ENCODE results near the gene SNHG17.
"Not testable (repeated sequence)": the region's sequence is repeated elsewhere in the genome, so short reads cannot be mapped to it uniquely, and the experiment has no call there.

Gene SNHG17

DNA sequence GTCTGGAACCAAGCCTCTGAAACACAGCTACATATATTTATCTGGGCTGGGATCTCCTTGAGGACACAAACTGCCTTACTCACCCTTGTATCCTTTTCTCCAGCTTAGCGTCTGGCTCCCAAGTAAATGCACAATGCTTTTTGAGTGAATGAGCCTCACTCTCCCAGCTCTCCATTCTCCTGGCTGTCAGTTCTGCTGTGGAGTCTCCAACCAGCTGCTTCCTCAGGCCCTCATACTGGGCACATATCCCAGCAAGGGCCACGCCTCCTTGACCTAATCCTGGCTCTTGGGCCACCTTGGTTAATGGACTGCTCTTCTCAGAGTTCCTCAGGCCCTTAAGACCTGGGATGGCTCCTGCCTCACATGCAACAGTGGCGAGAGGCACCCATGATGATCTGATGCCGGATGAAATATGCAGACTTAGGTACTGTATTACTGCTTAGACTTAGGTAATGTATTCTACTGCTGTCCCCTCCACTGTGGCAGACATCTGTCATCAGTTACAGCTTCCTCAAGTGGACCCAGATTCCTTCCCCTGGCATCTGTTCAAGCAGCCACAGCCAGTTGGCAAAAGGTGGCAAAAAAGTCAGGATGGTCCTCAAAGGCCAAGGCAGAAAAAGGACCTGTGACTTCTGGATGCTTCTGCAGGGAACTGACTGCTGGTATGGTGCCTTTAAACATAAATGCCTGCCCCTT lies 16.5 kb downstream of the SNHG17 start:
- DNase-seq = no peak

DNA sequence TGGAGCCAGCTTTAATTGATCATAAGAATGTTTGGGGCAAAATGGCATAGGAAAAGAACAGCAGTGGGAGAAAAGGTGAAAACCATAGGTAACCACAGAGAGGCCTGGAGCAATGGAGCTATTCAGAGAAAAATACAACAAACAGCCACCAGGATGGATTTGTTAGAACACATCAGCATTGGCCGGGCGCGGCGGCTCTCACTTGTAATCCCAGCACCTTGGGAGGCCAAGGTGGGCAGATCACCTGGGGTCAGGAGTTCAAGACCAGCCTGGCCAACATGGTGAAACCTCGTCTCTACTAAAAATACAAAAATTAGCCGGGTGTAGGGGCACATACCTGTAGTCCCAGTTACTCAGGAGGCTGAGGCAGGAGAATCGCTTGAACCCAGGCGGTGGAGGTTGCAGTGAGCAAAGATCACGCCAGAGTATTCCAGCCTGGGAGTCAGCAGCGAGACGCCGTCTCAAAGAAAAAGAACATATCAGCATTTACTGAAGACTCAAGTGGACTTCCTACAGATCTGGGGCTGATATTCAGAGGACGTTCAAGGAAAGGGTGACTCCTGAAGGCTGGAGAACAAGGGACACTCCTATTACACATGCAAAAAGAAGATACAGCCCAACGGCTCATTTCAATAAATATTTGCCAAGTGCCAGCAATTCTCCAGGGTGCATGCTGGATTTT lies 20.2 kb downstream of the SNHG17 start:
- DNase-seq = no peak

DNA sequence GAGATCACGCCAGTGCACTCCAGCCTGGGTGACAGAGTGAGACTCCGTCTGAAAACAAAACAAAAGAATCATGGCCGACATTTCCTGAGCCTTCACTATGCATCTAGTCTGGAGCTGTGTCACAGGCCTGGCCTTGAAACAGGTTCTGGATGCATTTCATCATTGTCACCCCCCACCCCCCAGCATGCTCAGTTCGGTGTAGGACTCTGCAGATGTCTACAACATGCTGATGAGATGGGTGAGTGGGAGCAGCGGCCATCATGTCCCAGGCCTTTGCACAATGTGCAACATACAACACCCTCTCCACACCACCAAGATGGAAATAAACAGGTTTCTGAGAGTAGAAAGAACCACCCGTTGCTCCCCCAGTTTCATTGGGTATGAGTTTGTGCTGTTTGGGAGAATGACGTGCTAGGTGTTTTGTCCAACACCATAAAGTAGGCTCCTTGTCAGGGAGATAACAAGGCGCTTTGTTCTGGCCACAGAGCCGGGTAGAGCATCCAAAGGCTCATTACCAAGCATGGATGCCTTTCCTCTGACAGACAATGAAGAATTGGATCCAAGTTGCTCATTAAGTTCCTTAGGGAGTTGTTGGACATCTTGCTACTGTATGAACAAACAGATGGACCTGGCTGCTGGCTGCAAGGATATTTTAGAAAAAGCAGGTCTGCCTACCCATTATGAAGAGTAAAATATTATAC lies 22.1 kb downstream of the SNHG17 start:
- no peak for DNase-seq

DNA sequence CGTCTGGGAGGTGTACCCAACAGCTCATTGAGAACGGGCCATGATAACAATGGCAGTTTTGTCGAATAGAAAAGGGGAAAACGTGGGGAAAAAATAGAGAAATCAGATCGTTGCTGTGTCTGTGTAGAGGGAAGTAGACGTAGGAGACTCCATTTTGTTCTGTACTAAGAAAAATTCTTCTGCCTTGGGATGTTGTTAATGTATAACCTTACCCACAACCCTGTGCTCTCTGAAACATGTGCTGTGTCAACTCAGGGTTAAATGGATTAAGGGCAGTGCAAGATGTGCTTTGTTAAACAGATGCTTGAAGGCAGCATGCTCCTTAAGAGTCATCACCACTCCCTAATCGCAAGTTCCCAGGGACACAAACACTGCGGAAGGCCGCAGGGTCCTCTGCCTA lies 27.3 kb downstream of the SNHG17 start:
- DNase-seq = not testable (repeated sequence)

DNA sequence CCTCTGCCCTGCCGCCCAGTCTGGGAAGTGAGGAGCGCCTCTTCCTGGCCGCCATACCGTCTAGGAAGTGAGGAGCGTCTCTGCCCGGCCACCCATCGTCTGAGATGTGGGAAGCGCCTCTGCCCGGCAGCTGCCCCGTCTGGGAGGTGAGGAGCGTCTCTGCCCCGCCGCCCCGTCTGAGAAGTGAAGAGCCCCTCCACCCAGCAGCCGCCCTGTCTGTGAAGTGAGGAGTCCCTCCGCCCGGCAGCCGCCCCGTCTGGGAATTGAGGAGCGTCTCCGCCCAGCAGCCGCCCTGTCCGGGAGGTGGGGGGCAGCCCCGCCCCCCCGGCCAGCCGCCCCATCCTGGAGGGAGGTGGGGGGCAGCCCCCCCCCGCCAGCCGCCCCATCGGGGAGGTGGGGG lies 27.8 kb downstream of the SNHG17 start:
- no peak for DNase-seq

DNA sequence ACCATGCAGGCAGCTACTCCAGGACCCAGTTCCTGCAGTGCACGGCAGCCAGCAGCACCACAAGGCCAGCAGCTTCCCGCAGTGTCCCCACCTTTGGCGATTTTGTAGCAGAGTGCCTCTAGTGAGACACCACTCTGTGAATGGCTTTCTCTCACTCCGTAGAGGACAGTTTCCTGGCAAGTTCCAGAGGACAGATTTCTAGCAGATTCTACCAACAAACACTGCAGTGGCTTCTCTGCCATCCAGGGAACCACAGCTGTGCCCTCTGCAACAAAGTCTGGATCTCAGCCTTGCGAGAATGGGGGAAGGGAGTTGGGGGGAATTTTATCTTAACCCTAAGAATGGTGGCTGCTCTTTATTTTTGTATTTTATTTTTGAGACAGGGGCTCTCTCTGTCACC lies 28.7 kb downstream of the SNHG17 start:
- no peak for DNase-seq

DNA sequence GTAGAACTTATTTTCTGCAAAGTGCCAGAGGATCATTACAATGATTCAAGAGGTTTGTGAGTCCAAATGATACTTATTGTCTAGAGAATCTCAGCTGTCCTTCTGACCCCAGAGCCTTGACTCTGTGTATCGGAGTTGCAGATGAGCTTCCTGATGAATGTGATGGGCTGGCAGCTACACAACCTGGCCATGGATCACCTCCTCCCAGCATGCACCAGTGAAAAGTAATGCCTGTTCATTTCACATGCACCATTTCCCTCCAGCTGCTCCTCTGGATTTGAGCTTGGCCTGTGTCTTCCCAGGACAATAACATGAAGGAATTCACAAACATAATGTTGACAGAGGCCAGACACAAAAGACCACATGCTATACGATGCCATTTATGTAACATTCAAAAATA lies 30.0 kb downstream of the SNHG17 start:
- no peak for DNase-seq

DNA sequence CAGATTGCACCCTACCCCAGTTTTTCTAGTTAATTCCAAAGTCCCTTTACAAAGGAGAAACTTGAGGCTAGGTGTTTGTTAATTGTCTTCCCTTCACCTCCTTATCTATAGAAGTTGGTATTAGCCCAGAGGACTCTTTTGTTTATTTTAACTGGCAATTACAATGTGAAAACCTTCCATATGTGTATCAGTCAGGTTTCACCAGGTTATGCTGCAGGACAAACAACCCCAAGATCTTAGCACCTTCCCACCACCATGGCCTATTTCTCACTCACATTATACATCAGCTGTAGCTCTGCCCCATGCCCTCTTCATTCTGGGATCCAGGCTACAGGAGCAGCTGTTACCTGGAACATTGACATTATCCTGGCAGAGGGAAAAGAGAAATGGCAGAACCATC lies 31.1 kb downstream of the SNHG17 start:
- no peak for DNase-seq

DNA sequence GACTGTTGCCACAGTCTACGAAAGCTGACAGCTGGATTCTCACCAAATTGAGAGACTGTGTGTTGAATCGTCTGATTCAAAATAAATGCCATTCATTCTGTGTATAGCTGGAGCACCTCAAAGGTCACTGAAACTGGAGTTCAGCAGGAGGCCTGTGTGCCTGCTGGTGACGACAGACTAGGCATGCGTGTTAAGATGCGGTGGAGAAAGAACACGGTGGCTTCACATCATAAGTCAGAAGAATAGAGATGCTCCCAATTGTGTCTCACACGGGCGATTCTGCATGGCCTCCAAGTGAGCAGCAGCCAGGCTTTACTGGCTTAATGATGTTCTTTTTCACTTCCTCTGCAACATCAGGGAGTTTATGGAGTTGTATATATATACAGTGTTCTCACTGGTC lies 32.3 kb downstream of the SNHG17 start:
- DNase-seq = no peak

DNA sequence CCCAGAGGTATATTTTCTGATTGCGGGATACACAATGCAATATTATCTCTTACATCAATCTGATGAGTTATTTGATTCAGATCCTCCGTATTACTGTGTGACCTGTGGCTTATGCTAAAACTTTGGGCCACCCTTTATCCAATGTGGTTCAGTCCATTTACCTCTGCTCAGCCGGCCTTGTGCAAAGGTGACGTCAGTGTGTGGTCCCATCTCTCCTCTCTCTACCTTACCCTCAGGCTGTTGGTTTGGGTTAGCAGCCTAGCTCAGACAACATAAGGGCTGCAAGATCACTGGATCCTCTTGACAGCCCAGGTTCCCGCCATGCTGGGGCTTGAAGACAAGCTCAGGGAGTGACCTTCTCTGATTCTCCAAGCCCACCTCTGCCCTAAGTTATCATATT lies 33.0 kb downstream of the SNHG17 start:
- no peak for DNase-seq

DNA sequence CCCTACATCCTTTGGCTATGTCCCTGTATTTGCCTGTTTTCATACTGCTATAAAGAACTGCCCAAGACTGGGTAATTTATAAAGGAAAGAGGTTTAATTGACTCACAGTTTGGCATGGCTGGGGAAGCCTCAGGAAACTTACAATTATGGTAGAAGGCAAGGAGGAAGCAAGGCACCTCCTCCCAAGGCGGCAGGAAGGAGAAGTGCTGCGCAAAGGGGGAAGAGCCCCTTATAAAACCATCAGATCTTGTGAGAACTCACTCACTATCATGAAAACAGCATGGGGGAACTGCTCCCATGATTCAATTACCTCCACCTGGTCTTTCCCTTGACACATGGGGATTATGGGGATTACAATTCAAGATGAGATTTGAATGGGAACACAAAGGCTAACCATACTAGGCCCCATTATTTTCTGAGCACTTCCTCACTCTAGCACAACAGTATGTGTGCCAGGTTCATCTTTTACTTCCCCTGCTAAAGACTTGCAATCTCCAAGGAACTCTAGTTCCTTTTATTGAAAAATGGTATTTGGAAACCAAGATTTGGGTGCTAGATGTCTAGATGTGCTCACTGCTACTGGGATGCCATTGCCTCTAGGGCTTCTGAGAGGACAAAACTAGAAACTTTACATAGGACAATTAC lies 39.3 kb downstream of the SNHG17 start:
- peak; percentile 35 to 69 (median 63) for DNase-seq

DNA sequence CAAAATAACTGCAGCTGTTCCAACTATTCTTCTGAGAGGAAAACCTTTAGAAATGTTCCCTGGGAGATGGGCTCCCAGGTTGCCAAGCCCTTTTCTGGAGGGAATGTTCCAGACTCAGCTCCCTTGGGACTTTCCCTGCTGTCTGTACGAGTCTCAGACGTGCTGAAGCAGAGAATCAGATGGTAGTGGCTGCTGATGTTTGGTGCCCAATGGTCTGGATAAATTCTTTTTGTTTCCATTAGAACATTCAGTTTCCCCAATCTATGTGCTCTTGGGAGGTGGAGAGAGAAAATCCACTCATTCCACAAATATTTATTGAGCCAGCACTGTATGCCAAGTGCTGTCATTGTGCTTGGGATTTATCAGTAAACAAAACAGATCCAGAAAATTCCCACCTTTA lies 40.0 kb downstream of the SNHG17 start:
- DNase-seq = no peak

DNA sequence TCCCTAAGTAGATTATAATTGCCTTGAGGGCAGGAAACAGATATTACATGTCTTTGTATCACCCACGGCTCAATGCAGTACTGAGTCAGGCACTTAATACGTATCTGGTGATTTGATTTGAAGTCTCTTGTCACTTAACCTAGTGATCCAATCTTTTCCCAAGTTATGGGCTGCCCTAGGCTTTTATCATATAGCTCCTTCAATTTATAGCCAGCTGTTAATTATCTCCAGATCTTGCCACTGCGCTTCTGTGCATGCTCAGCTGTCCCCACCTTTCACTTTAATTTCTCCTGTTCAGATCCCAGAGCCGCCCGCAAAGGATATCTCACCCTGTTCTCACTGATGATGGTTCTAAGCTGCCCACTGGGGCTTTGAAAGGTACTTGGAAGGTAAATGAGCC lies 41.9 kb downstream of the SNHG17 start:
- no peak for DNase-seq

DNA sequence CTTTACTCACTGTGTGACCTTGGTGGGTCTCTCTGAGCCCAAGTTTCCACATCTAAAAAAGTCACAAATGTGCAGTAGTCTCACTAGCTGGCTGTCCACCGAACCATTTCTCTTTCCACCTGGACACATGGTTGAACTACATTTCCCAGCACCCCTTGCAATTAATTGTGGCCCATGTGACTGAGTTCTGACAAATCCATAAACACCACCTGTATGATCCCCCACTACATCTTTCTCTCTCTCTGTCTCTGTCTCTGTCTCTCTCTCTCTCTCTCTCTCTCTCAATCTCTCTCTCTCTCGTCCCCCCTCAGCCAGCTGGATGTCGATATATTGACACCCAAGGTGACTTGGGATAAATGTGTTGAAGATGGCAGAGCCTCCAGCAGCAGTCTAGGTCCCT lies 42.8 kb downstream of the SNHG17 start:
- no peak for DNase-seq

DNA sequence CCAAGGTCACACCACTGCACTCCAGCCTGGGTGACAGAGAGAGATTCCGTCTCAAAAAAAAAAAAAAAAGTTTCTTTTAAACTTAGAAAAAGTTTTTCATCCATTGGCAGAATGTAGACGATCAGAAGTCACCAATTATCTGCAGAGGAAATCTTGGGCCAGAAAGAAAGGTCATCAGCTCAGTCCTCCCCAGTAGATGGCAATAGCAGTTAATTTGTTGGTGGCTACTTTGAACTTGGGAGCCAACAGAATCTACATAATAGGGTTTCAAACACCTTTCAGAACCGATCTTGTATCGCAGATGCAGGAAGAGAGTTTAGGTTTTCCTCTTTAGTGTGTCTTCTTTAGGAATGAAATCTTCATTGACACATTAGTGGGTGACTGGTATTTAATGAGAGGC lies 47.2 kb downstream of the SNHG17 start:
- DNase-seq = peak in 1 of 4 experiments; percentile 27

DNA sequence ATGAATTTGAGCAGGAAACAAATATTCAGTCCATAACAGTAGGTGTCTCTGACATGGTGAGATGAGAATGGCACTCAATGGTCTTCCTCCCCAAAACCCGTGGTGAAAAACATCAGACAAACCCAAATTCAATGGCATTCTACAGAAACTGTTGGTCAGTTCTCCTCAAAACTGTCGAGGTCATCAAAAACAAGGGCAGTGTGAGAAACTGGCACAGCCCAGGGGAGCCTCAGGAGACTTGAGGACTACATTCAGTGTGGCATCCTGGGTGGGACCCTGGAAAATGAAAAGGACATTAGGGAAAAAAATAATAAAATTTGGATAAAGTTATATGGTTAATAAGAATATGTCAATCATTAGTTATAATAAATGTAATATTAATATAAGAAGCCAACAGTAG lies 48.3 kb downstream of the SNHG17 start:
- no peak for DNase-seq

DNA sequence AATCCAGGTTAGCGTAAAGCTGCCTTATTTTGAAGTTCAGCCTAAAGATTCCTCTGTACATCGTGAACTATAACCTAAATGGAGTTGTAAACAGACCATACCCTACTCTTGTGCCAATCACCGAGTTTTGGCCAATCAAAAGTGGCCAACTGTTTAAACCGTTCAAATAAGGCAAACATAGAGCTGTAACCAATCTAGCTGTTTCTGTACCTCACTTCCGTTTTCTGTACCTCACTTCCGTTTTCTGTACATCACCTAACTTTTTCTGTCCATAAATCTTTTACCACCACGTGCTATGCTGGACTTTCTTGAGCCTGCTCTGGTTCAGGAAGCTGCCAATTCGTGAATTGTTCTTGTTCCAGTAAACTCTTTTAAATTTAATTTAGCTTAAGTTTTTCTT lies 49.1 kb downstream of the SNHG17 start:
- peak in 1 of 4 experiments; percentile 9 for DNase-seq

DNA sequence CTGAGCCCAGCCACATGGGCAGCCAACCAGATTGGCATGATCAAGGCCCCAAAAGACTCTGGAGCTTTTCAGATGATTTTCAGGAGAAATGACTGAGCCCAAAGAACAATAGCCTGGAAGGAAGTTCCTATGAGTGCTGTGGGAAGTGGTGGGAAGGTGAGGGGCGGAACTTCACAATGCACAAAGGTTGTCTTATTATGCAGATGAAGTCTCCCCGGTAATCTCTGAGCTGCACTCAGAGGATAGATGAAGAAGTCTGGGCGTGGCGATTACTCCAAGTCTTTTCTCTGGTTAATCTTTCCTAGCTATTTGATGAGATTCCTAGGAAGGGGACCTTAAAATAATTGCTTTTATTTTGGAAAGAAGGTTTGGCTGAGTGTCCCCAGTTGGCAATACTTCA lies 52.0 kb downstream of the SNHG17 start:
- DNase-seq = no peak

DNA sequence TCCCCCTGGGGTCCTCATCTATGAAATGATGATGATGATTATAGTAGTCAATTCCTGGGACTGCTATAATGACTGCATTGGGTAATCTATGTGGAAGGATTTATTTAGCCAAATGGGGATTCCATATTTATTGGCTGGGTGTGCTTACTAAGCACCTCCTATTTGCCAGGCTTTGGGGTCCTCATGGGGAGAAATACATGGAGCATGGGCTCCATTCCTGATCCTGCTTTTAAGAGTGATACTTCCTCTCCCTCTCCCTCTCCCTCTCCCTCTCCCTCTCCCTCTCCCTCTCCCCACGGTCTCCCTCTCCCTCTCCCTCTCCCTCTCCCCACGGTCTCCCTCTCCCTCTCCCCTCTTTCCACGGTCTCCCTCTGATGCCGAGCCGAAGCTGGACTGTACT lies 57.3 kb downstream of the SNHG17 start:
- DNase-seq = not testable (repeated sequence)

DNA sequence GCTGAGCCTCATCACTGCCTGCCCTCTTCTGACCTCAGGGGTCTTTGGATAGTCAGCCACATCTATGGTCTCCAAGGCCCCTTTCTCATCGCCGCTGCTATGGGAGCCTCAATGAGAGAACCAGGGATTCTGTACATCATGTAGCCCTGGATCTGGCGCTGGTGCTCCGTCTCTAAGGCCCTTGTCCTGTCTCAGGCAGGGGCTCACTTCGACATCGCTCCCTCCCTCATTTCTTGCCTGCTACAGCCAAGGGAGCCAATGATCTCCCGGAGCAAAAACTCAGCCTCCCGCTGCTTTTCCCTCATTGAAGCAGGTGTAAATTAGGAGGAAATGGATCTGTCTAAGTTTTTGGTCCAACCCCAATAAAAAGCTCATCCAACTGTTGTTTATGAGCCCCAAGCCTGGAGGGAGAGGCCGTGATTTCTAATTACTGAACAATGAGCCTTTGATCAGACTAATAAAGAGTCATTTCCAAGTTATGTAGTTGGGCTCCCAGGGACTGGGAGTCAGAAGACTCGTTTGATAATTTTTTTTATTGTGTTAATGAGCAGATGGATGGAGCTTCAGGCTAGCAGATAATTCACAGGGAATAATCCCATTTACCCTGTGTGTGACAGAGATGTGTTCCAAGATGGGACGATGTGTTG lies 58.0 kb downstream of the SNHG17 start:
- DNase-seq = no peak

DNA sequence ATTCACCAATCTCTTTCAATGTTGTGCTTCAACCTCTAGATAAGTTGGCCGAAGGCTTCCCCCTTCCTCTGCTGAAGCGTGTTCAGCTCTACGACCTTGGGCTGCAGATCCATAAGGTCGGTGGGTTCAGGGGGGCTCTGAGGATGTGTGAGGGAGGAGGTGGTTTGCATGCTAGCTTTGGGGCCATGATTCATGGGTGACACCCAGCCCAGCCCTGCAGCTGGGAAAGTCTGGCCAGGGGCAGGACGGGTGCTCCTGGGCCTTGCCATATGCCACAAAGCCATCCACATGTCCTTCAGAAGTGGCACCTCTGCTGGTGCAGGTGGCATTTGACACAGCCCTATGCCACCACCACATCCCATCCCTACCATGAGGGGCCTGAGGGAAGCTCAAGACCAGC lies 61.2 kb downstream of the SNHG17 start:
- no peak for DNase-seq

DNA sequence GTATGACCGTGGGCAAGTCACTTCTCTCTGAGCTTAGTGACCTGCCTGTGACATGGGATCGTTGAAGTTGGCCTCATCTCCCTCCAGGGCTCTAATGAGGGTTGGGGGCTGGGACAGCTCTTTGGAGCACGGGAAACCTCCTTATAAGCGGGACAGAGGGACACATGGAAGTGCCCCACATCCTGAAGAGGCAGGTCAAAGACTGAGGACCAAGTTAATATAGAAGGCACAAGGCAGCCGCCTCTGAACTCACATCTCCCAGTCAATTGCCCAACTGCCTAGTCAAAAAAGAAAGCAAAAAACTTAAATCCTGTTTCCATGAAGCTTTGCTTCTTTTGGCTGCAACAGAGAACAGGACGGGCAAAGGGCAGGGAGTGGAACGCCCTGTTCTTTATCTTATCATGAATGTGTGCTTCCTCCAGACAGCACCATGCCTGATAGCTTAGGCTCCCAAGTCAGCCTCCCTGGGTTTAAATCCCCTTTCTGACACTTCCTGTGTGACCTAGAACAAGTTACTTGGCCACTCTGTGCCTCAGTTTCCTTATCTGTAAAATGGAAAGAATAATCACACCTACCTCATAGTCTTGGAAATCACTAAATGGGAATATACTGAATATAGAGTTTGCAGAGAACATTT lies 61.8 kb downstream of the SNHG17 start:
- no peak for DNase-seq

DNA sequence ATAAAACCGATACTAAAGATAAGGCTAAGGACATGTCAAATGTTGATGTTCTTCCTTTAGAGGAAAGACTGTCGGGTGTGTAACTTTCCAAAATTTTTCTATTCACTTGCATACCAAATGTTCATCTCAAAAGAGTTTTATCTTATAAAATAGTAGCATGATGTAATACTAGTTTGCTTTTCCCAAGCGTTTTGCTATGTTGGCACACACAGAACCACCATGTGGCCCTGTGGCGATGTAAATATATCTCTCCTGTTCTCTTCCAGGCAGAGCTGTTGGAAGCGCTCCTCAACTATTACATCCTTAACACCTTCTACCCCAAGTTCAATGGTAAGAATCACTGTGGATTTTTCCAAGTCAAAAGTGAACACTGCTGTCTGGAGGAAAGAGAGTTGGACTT lies 62.3 kb downstream of the SNHG17 start:
- DNase-seq = no peak
